Smooth muscle cell (in vitro differentiated cells): Measurements from ENCODE around the gene AP3S1. TPM values are rescaled to one million over a fixed set of nuclear protein-coding genes. Genes with fewer than 3 reads are reported as not detected.
"Not testable (repeated sequence)": the region's sequence is repeated elsewhere in the genome, so short reads cannot be mapped to it uniquely, and the experiment has no call there.

ENCODE experiments used
- DNase-seq: peaks from one replicate; lab custom pipeline; 2025; ENCODE audit not compliant: unreplicated experiment; lab: John Stamatoyannopoulos, UW
- H2AFZ ChIP-seq: fragments of 200-600 bp; sonication (generic); 2 replicates; pipeline ENCODE4 v1.6.0; 2016; ENCODE audit warnings: antibody characterized with exemption, low read depth, mild to moderate bottlenecking
- H3F3A ChIP-seq: fragments of 200-600 bp; sonication (generic); 2 replicates; pipeline ENCODE4 v1.6.0; 2017; ENCODE audit warnings: antibody characterized with exemption, low read depth
- H3K27ac ChIP-seq: fragments of 200-600 bp; sonication (generic); 2 replicates; pipeline ENCODE4 v1.5.1; 2016; ENCODE audit warnings: low read depth, mild to moderate bottlenecking
- H3K27me3 ChIP-seq: fragments of 200-600 bp; sonication (generic); 2 replicates; pipeline ENCODE4 v1.6.1; 2016; ENCODE audit warnings: low read depth, mild to moderate bottlenecking
- H3K36me3 ChIP-seq: fragments of 200-600 bp; sonication (generic); 2 replicates; pipeline ENCODE4 v1.5.1; 2016; ENCODE audit warnings: low read depth
- H3K4me1 ChIP-seq: fragments of 200-600 bp; sonication (generic); 2 replicates; pipeline ENCODE4 v1.5.1; 2016; ENCODE audit warnings: low read depth
- H3K4me2 ChIP-seq: fragments of 200-600 bp; sonication (generic); 2 replicates; pipeline ENCODE4 v1.6.0; 2016; ENCODE audit warnings: mild to moderate bottlenecking
- H3K4me3 ChIP-seq: fragments of 200-600 bp; sonication (generic); 2 replicates; pipeline ENCODE4 v1.5.1; 2016; ENCODE audit warnings: mild to moderate bottlenecking
- H3K79me2 ChIP-seq: fragments of 200-600 bp; sonication (generic); 2 replicates; pipeline ENCODE4 v1.6.0; 2016; ENCODE audit warnings: low read depth, mild to moderate bottlenecking
- H3K9ac ChIP-seq: fragments of 200-600 bp; sonication (generic); 2 replicates; pipeline ENCODE4 v1.6.0; 2016; ENCODE audit warnings: low read depth
- H3K9me3 ChIP-seq: fragments of 200-600 bp; sonication (generic); replicated peaks from 2 replicates; pipeline ENCODE4 v1.5.1; 2016; ENCODE audit warnings: low read depth
- H4K20me1 ChIP-seq: fragments of 200-600 bp; sonication (generic); 2 replicates; pipeline ENCODE4 v1.6.0; 2016; ENCODE audit warnings: low read depth
- WGBS: methylation state at CpG from one replicate; pipeline ENCODE4 v1.1.7; 2016; ENCODE audit warnings: low lambda C conversion rate; 5-methylcytosine and 5-hydroxymethylcytosine counted together
- polyA plus RNA-seq: library from polyadenylated mRNA; unstranded; fragments of >200 nt; fragmentation: Nextera tagmentation; extraction: Ambion mirVana; gene quantifications from 2 replicates; pipeline ENCODE4 v1.2.1, GENCODE V29; 2016
- total RNA-seq: library from RNA; depleted of rRNA; stranded (reverse); fragments of >200 nt; gene quantifications from 2 replicates; pipeline ENCODE4 v1.2.3, GENCODE V29; 2014
- TF ChIP-seq, protein P1 (sequence below): fragments of 200-600 bp; sonication (generic); IDR thresholded peaks from 2 replicates; pipeline ENCODE4 v1.5.1; 2017; ENCODE audit warnings: borderline replicate concordance, mild to moderate bottlenecking, antibody characterized with exemption; ENCODE audit not compliant: insufficient read depth, poor library complexity, severe bottlenecking

The AP3S1 gene
- total and polyA plus RNA-seq, 2 experiments from 2014 or later: 130 to 191 TPM

DNA sequence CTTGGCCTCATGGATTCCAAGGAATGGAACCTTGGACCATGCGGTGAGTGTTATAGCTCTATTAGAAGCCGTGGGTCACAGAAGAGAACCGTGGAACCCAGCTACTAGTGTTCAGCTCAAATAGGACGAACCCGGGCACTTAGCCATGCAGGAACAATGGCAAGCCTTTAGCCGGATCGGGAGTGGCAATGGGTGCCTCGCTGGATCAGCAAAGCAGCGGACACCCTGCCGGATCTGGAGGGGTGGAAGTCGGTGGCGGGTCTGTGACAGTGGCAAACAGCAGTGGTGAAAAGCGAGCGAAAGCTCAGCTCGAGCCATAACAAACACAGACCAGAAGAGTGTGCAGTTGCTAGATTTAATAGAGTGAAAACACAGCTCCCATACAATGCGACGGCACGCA lies 22.9 kb upstream of the AP3S1 start:
- Histone ChIP-seq H3K4me2 (no peak overlapping the region), H3K4me3 (no peak overlapping the region), H3K27me3 (peaks cover 14% of the 10 kb centered on the region), H3F3A (no peaks in the 10 kb centered on the region), H3K9me3 (peaks cover 6% of the 10 kb centered on the region), H3K4me1 (peaks cover 8% of the 10 kb centered on the region), H3K27ac (no peak overlapping the region), H4K20me1 (no peaks in the 10 kb centered on the region), H3K79me2 (peaks cover 20% of the 10 kb centered on the region), H3K36me3 (no peaks in the 10 kb centered on the region), H3K9ac (no peak overlapping the region), H2AFZ (no peak overlapping the region)
- TF ChIP-seq, protein P1, sequence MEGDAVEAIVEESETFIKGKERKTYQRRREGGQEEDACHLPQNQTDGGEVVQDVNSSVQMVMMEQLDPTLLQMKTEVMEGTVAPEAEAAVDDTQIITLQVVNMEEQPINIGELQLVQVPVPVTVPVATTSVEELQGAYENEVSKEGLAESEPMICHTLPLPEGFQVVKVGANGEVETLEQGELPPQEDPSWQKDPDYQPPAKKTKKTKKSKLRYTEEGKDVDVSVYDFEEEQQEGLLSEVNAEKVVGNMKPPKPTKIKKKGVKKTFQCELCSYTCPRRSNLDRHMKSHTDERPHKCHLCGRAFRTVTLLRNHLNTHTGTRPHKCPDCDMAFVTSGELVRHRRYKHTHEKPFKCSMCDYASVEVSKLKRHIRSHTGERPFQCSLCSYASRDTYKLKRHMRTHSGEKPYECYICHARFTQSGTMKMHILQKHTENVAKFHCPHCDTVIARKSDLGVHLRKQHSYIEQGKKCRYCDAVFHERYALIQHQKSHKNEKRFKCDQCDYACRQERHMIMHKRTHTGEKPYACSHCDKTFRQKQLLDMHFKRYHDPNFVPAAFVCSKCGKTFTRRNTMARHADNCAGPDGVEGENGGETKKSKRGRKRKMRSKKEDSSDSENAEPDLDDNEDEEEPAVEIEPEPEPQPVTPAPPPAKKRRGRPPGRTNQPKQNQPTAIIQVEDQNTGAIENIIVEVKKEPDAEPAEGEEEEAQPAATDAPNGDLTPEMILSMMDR: no peak
- WGBS: 93% methylated on average over 18 of the region's 18 CpGs
- DNase-seq: no peak

DNA sequence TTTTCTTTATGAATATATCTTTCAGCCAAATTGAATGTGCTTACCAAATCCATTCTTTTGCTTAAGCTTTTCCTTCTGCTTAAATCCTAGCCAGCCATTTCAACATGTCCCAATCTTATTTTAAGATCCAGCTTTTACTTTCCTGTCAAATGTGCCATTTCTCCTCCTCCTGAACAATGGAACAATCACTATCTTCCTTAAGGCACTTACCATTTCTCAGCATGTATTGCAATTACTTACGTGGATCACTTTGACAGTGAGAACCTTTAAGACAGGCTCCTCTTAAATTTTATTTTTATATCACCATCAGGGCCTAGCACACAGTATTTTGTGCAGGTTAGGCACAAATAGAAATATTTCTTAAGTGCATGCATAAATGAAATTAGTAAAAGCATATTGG lies 20.9 kb upstream of the AP3S1 start:
- Histone ChIP-seq H3K4me2 (no peak overlapping the region), H3K27me3 (no peaks in the 10 kb centered on the region), H3K4me3 (no peak overlapping the region), H4K20me1 (no peaks in the 10 kb centered on the region), H3K9ac (no peak overlapping the region), H3K36me3 (no peaks in the 10 kb centered on the region), H3K27ac (no peak overlapping the region), H3F3A (no peaks in the 10 kb centered on the region), H3K9me3 (peaks cover 6% of the 10 kb centered on the region), H3K79me2 (peaks cover 3% of the 10 kb centered on the region), H2AFZ (no peak overlapping the region), H3K4me1 (no peaks in the 10 kb centered on the region)
- WGBS: 89% methylated on average over 1 of the region's 1 CpG
- DNase-seq: no peak
- TF ChIP-seq, protein P1: no peak

DNA sequence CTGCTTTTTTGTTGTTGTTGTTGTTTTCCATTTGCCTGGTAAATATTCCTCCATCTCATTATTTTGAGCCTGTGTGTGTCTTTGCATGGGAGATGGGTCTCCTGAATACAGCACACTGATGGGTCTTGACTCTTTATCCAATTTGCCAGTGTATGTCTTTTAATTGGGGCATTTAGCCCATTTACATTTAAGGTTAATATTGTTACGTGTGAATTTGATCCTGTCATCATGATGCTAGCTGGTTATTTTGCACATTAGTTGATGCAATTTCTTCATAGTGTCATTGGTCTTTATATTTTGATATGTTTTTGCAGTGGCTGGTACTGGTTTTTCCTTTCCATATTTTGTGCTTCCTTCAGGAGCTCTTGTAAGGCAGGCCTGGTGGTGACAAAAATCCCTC lies 16.8 kb upstream of the AP3S1 start:
- H3K4me1 ChIP-seq, H3K9me3 ChIP-seq, H3K4me2 ChIP-seq, H2AFZ ChIP-seq, H3K27ac ChIP-seq, H3K4me3 ChIP-seq, H4K20me1 ChIP-seq, H3F3A ChIP-seq, DNase-seq, H3K79me2 ChIP-seq, H3K27me3 ChIP-seq, H3K9ac ChIP-seq: not testable (repeated sequence)
- WGBS: 100% methylated on average over 1 of the region's 1 CpG
- H3K36me3 ChIP-seq: peaks cover 12% of the 10 kb centered on the region

DNA sequence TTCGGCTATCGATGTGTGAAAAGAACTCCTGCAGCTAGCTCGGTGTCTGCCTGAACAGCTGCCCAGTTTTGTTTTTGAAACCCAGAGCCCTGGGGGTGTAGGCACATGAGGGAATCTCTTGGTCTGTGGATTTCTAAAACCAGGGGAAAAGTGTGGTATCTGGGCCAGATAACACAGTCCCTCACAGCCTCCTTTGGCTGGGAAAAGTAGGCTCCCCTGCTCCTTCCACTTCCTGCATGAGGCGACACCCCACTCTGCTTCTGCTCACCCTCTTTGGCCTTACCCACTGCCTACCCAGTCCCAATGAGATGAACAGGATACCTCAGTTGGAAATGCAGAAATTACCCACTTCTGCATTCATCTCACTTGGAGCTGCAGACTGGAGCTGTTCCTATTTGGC lies 15.8 kb upstream of the AP3S1 start:
- TF ChIP-seq, protein P1: no peak
- no peak for DNase-seq
- Histone ChIP-seq H3K79me2 (no peaks in the 10 kb centered on the region), H3K4me1 (no peaks in the 10 kb centered on the region), H3K4me3 (no peak overlapping the region), H3K36me3 (peaks cover 12% of the 10 kb centered on the region), H3K9me3 (peaks cover 6% of the 10 kb centered on the region), H3K27me3 (no peaks in the 10 kb centered on the region), H3K4me2 (no peak overlapping the region), H3K27ac (no peak overlapping the region), H2AFZ (no peak overlapping the region), H3K9ac (no peak overlapping the region), H4K20me1 (no peaks in the 10 kb centered on the region), H3F3A (no peaks in the 10 kb centered on the region)
- WGBS: 96% methylated on average over 4 of the region's 4 CpGs
